ENCODE data around the gene SPATC1L.

The SPATC1L gene

GRCh38 chr21:46128933-46129571 lies 55.2 kb downstream of the SPATC1L start:
- no peak for DNase-seq

- DNase-seq, result no peak
Measured at GRCh38 chr21:46128106-46128932, 55.9 kb downstream of the SPATC1L start.

GRCh38 chr21:46127239-46128105 lies 56.8 kb downstream of the SPATC1L start:
- no peak for DNase-seq

GRCh38 chr21:46126309-46127238 lies 57.7 kb downstream of the SPATC1L start:
- no peak for DNase-seq

GRCh38 chr21:46125846-46126301 lies 58.4 kb downstream of the SPATC1L start:
- DNase-seq, result no peak

- DNase-seq, result no peak
Measured at GRCh38 chr21:46124926-46125845, 59.1 kb downstream of the SPATC1L start.

GRCh38 chr21:46124083-46124925 lies 60.0 kb downstream of the SPATC1L start:
- no peak for DNase-seq

GRCh38 chr21:46122758-46123683 lies 61.2 kb downstream of the SPATC1L start:
- no peak for DNase-seq

GRCh38 chr21:46122237-46122671 lies 62.0 kb downstream of the SPATC1L start:
- DNase-seq, result no peak

GRCh38 chr21:46121286-46122221 lies 62.7 kb downstream of the SPATC1L start:
- DNase-seq, result no peak

- no peak for DNase-seq
Measured at GRCh38 chr21:46120301-46121285, 63.7 kb downstream of the SPATC1L start.

GRCh38 chr21:46119637-46120271 lies 64.5 kb downstream of the SPATC1L start:
- DNase-seq, result no peak

- no peak for DNase-seq
Measured at GRCh38 chr21:46119144-46119636, 65.1 kb downstream of the SPATC1L start.

- no peak for DNase-seq
Measured at GRCh38 chr21:46118316-46119143, 65.7 kb downstream of the SPATC1L start.
